H1 (cell line): ENCODE data around the gene MGST2. TPM values are rescaled to one million over a fixed set of nuclear protein-coding genes. Genes with fewer than 3 reads are reported as not detected.

Experiments used
- CTCF ChIA-PET: fragments of 300-600 bp; sonication (Branson Sonifier 250); formaldehyde crosslinking; loops from one replicate; lab custom pipeline; 2021; ENCODE audit not compliant: partially characterized antibody; lab: Charles Lee
- POLR2A ChIA-PET: fragments of 300-600 bp; sonication (Branson Sonifier 250); formaldehyde crosslinking; loops from one replicate; lab custom pipeline; 2021; ENCODE audit warnings: inconsistent platforms; ENCODE audit not compliant: partially characterized antibody; lab: Charles Lee
- DNase-seq, 2 experiments: peaks; one replicate each; pipeline versions ENCODE4 v3.0.0 to v3.0.0-alpha.2; 2010 to 2022; ENCODE audit warnings: low spot score in 2 of 2, low read depth in 1 of 2, mixed read lengths in 1 of 2
- FAIRE-seq: peaks from 2 replicates; lab custom pipeline; 2011; peaks lifted over from hg19 to GRCh38; lab: Jason Lieb, UNC
- H2AFZ ChIP-seq: 2 replicates; pipeline ENCODE4 v1.8.1; 2012; ENCODE audit warnings: low read length, inconsistent platforms
- H2AK5ac ChIP-seq: 2 replicates; pipeline ENCODE4 v1.6.1; 2013; ENCODE audit warnings: low read depth, low read length
- H2BK120ac ChIP-seq: replicated peaks from 2 replicates; pipeline ENCODE3; 2013; ENCODE audit warnings: low read depth, low read length, inconsistent platforms
- H2BK12ac ChIP-seq: 2 replicates; pipeline ENCODE4 v1.6.1; 2013; ENCODE audit warnings: low read depth, low read length
- H2BK15ac ChIP-seq: 2 replicates; pipeline ENCODE4 v1.6.1; 2013; ENCODE audit warnings: low read length
- H2BK20ac ChIP-seq: 2 replicates; pipeline ENCODE4 v1.6.1; 2013; ENCODE audit warnings: low read length
- H2BK5ac ChIP-seq: 2 replicates; pipeline ENCODE4 v1.6.1; 2013; ENCODE audit warnings: low read depth, low read length
- H3K14ac ChIP-seq: 2 replicates; pipeline ENCODE4 v1.6.1; 2013; ENCODE audit warnings: inconsistent platforms; ENCODE audit not compliant: insufficient read length
- H3K18ac ChIP-seq: 2 replicates; pipeline ENCODE4 v1.6.1; 2013; ENCODE audit warnings: low read length; ENCODE audit errors: extremely low read depth
- H3K23ac ChIP-seq: 2 replicates; pipeline ENCODE4 v1.6.1; 2013; ENCODE audit warnings: inconsistent platforms; ENCODE audit not compliant: insufficient read length
- H3K23me2 ChIP-seq: 2 replicates; pipeline ENCODE4 v1.6.1; 2013; ENCODE audit warnings: low read depth, low read length
- H3K27ac ChIP-seq: 2 replicates; pipeline ENCODE4 v1.6.1; 2011; ENCODE audit warnings: low read depth, low read length, inconsistent platforms
- H3K27me3 ChIP-seq, 4 experiments: replicated peaks in 1 of 4; 1 replicate in 1 of 4; 2 replicates in 3 of 4; pipeline versions ENCODE4 v1.6.1 to v1.8.1; 2011 to 2013; ENCODE audit warnings: low read length in 3 of 4, mild to moderate bottlenecking in 3 of 4, inconsistent platforms in 2 of 4, mixed read lengths in 2 of 4, moderate library complexity in 1 of 4; ENCODE audit not compliant: control insufficient read depth in 3 of 4, insufficient read depth in 3 of 4; ENCODE audit errors: extremely low read depth in 1 of 4
- H3K36me3 ChIP-seq, 4 experiments: 2 replicates each; pipeline versions ENCODE4 v1.6.1 to v1.8.1; 2011 to 2013; ENCODE audit warnings: mild to moderate bottlenecking in 4 of 4, low read length in 3 of 4, moderate library complexity in 2 of 4, control low read depth in 1 of 4, inconsistent platforms in 1 of 4; ENCODE audit not compliant: insufficient read depth in 4 of 4, control insufficient read depth in 2 of 4
- H3K4ac ChIP-seq: replicated peaks from 2 replicates; pipeline ENCODE3; 2013; ENCODE audit warnings: low read length, low read depth, mixed read lengths, inconsistent platforms; ENCODE audit not compliant: insufficient read length
- H3K4me1 ChIP-seq, 4 experiments: replicated peaks in 1 of 4; 1 replicate in 1 of 4; 2 replicates in 3 of 4; pipeline versions ENCODE4 v1.6.1 to v1.8.1; 2011 to 2013; ENCODE audit warnings: low read length in 3 of 4, inconsistent platforms in 2 of 4, mixed read lengths in 1 of 4; ENCODE audit not compliant: insufficient read depth in 4 of 4, control insufficient read depth in 3 of 4
- H3K4me2 ChIP-seq, 2 experiments: 2 replicates each; pipeline versions ENCODE4 v1.6.1 to v1.8.1; 2011 to 2013; ENCODE audit warnings: low read depth in 2 of 2, low read length in 2 of 2, control low read depth in 1 of 2, inconsistent platforms in 1 of 2, mild to moderate bottlenecking in 1 of 2; ENCODE audit not compliant: insufficient read depth in 1 of 2
- H3K4me3 ChIP-seq, 4 experiments: fragments of 200-600, 300-600 bp in 1 of 4; sonication (generic), shearing (Covaris generic), sonication (Bioruptor Twin) in 1 of 4; 2 replicates each; pipeline versions ENCODE4 v1.5.1 to v1.8.1; 2011 to 2016; ENCODE audit warnings: low read length in 4 of 4, low read depth in 3 of 4, control low read depth in 2 of 4, inconsistent platforms in 2 of 4, mild to moderate bottlenecking in 2 of 4, mixed read lengths in 1 of 4, moderate library complexity in 1 of 4; ENCODE audit not compliant: insufficient read depth in 2 of 4; ENCODE audit errors: extremely low read depth in 1 of 4
- H3K56ac ChIP-seq: replicated peaks from 2 replicates; pipeline ENCODE3; 2013; ENCODE audit warnings: low read depth, mild to moderate bottlenecking, mixed read lengths, low read length, inconsistent platforms; ENCODE audit not compliant: insufficient read length
- H3K79me1 ChIP-seq: 2 replicates; pipeline ENCODE4 v1.6.1; 2013; ENCODE audit warnings: low read depth, low read length, control low read depth
- H3K79me2 ChIP-seq, 2 experiments: 2 replicates each; pipeline versions ENCODE4 v1.6.1 to v1.8.1; 2012 to 2013; ENCODE audit warnings: low read length in 2 of 2, mild to moderate bottlenecking in 2 of 2, inconsistent platforms in 1 of 2; ENCODE audit not compliant: insufficient read depth in 2 of 2, control insufficient read depth in 1 of 2
- H3K9ac ChIP-seq, 4 experiments: replicated peaks in 1 of 4; 1 replicate in 1 of 4; 2 replicates in 3 of 4; pipeline versions ENCODE4 v1.6.1 to v1.8.1; 2011 to 2013; ENCODE audit warnings: low read depth in 3 of 4, low read length in 3 of 4, control low read depth in 2 of 4, mild to moderate bottlenecking in 2 of 4, moderate library complexity in 2 of 4, inconsistent platforms in 1 of 4; ENCODE audit errors: extremely low read depth in 1 of 4
- H3K9me3 ChIP-seq, 2 experiments: 2 replicates each; pipeline versions ENCODE4 v1.6.1 to v1.8.1; 2012 to 2013; ENCODE audit warnings: mild to moderate bottlenecking in 2 of 2, moderate library complexity in 2 of 2, control low read depth in 1 of 2, inconsistent platforms in 1 of 2, low read depth in 1 of 2, low read length in 1 of 2, mixed read lengths in 1 of 2; ENCODE audit not compliant: insufficient read depth in 2 of 2
- H4K20me1 ChIP-seq, 2 experiments: replicated peaks in 1 of 2; 2 replicates each; pipeline versions ENCODE3 to v1.8.1; 2011 to 2013; ENCODE audit warnings: inconsistent platforms in 2 of 2, low read length in 2 of 2, mild to moderate bottlenecking in 1 of 2; ENCODE audit not compliant: insufficient read depth in 2 of 2, control insufficient read depth in 1 of 2
- H4K5ac ChIP-seq: 2 replicates; pipeline ENCODE4 v1.6.1; 2013; ENCODE audit warnings: low read length, low read depth, mixed read lengths, inconsistent platforms; ENCODE audit not compliant: insufficient read length
- H4K8ac ChIP-seq: 2 replicates; pipeline ENCODE4 v1.8.0; 2013; ENCODE audit warnings: mild to moderate bottlenecking, moderate library complexity, low read length, inconsistent platforms; ENCODE audit not compliant: insufficient read depth; ENCODE audit errors: extremely low read depth
- H4K91ac ChIP-seq: replicated peaks from 2 replicates; pipeline ENCODE3; 2013; ENCODE audit warnings: low read length, mixed read lengths, inconsistent platforms; ENCODE audit not compliant: insufficient read length
- CEBPB ChIP-seq: IDR thresholded peaks from 2 replicates; pipeline ENCODE4 v1.6.1; 2012; ENCODE audit warnings: low read depth, low read length
- CHD1 ChIP-seq: IDR thresholded peaks from 2 replicates; pipeline ENCODE4 v1.6.1; 2012; ENCODE audit warnings: low read depth, low read length, improper control_type of control experiment
- EGR1 ChIP-seq: IDR thresholded peaks from 2 replicates; pipeline ENCODE4 v1.6.1; 2011; ENCODE audit warnings: low read depth, low read length, borderline replicate concordance
- EZH2 ChIP-seq: fragments of 200-600 bp; sonication (generic); IDR thresholded peaks from 2 replicates; pipeline ENCODE4 v1.7.1; 2012; ENCODE audit warnings: low read depth, mild to moderate bottlenecking, moderate library complexity, low read length, inconsistent platforms; ENCODE audit not compliant: severe bottlenecking
- GABPA ChIP-seq: IDR thresholded peaks from 2 replicates; pipeline ENCODE4 v1.6.1; 2011; ENCODE audit warnings: mild to moderate bottlenecking, low read length, moderate library complexity, borderline replicate concordance; ENCODE audit not compliant: insufficient read depth
- GTF2F1 ChIP-seq: IDR thresholded peaks from 2 replicates; pipeline ENCODE4 v1.6.1; 2012; ENCODE audit warnings: low read depth, low read length, improper control_type of control experiment, borderline replicate concordance
- KDM4A ChIP-seq: IDR thresholded peaks from one replicate; pipeline ENCODE4 v1.7.1; 2012; ENCODE audit warnings: low read depth, mild to moderate bottlenecking, moderate library complexity, low read length, inconsistent platforms; ENCODE audit not compliant: severe bottlenecking
- MAX ChIP-seq: IDR thresholded peaks from 2 replicates; pipeline ENCODE4 v1.6.1; 2012; ENCODE audit warnings: inconsistent platforms
- POLR2A ChIP-seq, 2 experiments: IDR thresholded peaks; 1 replicate in 1 of 2; 2 replicates in 1 of 2; pipeline ENCODE4 v1.6.1; 2011; ENCODE audit warnings: low read depth in 2 of 2, low read length in 2 of 2, mild to moderate bottlenecking in 2 of 2; ENCODE audit errors: control extremely low read depth in 1 of 2
- SAP30 ChIP-seq: fragments of 300-600 bp; sonication (generic); IDR thresholded peaks from 2 replicates; pipeline ENCODE4 v1.7.1; 2012; ENCODE audit warnings: low read length, moderate library complexity, mild to moderate bottlenecking, inconsistent platforms; ENCODE audit not compliant: insufficient read depth, insufficient replicate concordance
- SUZ12 ChIP-seq: fragments of 200-600 bp; sonication (generic); IDR thresholded peaks from 2 replicates; pipeline ENCODE4 v1.6.1; 2012; ENCODE audit warnings: mild to moderate bottlenecking, inconsistent platforms, low read length, moderate library complexity, mixed read lengths
- ZNF274 ChIP-seq: IDR thresholded peaks from 2 replicates; pipeline ENCODE4 v1.7.0; 2012; ENCODE audit warnings: low read length, borderline replicate concordance; ENCODE audit errors: extremely low read depth
- WGBS, 2 experiments: shearing (Covaris generic) in 1 of 2; methylation state at CpG; one replicate each; pipeline versions ENCODE4 v1.1.6 to v1.1.7; 2013 to 2015; ENCODE audit warnings: low lambda C conversion rate in 2 of 2, mixed read lengths in 2 of 2, inconsistent platforms in 1 of 2, low coverage in 1 of 2, missing lambda C conversion rate in 1 of 2; ENCODE audit not compliant: insufficient replicate concordance in 2 of 2, insufficient coverage in 1 of 2, insufficient read length in 1 of 2; ENCODE audit errors: extremely low coverage in 1 of 2, missing lambda C conversion rate in 1 of 2; 5-methylcytosine and 5-hydroxymethylcytosine counted together
- polyA plus RNA-seq, 7 experiments: library from polyadenylated mRNA; depleted of rRNA in 3 of 7; stranded (reverse) in 5 of 7; unstranded in 2 of 7; fragments of >200 nt in 5 of 7; fragments of 200-250 nt in 2 of 7; gene quantifications; 1 replicate in 5 of 7; 2 replicates in 1 of 7; 4 replicates in 1 of 7; pipeline versions ENCODE4 v1.2.1 to v1.2.3, GENCODE V29; 2011 to 2013; ENCODE audit warnings: missing spikeins in 2 of 7, mixed read lengths in 2 of 7
- total RNA-seq: library from RNA; stranded (reverse); fragmentation: NEBNext Ultra II Directional; extraction: Animal tissue kit (Norgen Biotek cat#: 25700); gene quantifications from 2 replicates; pipeline ENCODE4 v1.2.1, GENCODE V29; 2021

MGST2 gene
- total and polyA plus RNA-seq, 2 of the 8 experiments (the other 6 are each of a cell fraction or from before 2014, with no cell fraction given), result 8.0 to 13.6 TPM

- WGBS, 2 experiments, result 86% methylated on average over 1 of the region's 1 CpG; no CpG with 5 or more reads in 1 of the 2 experiments
- Histone ChIP-seq H3K4me1 (peaks cover 0 to 12% (median 2%) of the 10 kb centered on the region in 4 experiments; a peak in 5 of 7 replicates), H3K14ac (no peak overlapping the region), H2AFZ (no peak overlapping the region), H3K4ac (no peak overlapping the region), H3K27ac (no peak overlapping the region), H3K18ac (no peak overlapping the region), H2AK5ac (no peak overlapping the region), H3K56ac (no peak overlapping the region), H2BK15ac (no peak overlapping the region), H3K9ac (no peak overlapping the region), H3K27me3 (peaks cover 5 to 40% (median 31%) of the 10 kb centered on the region in 4 experiments), H4K91ac (no peak overlapping the region), H3K9me3 (no peaks in the 10 kb centered on the region), H4K8ac (no peak overlapping the region), H2BK12ac (no peak overlapping the region), H3K4me3 (no peak overlapping the region), H3K23me2 (no peaks in the 10 kb centered on the region), H2BK120ac (no peak overlapping the region), H2BK5ac (no peak overlapping the region), H3K23ac (no peak overlapping the region), H3K4me2 (no peak overlapping the region), H4K5ac (no peak overlapping the region), H3K36me3 (no peaks in the 10 kb centered on the region), H3K79me2 (no peaks in the 10 kb centered on the region), H4K20me1 (no peaks in the 10 kb centered on the region), H2BK20ac (no peak overlapping the region), H3K79me1 (no peaks in the 10 kb centered on the region)
- ChIA-PET POLR2A (interaction anchor here (0.6 to 1.3 kb wide), 2 partner anchors 9 to 373 kb away, joined by 3 to 4 read pairs; no protein-coding TSS in a partner anchor), CTCF (interaction anchor here (0.6 to 5.1 kb wide), 11 partner anchors 11 to 134 kb away, joined by 3 to 61 read pairs (median 4); partner anchors contain the start of gene SETD7)
- no peak for DNase-seq
- TF ChIP-seq SUZ12 (no peak), POLR2A (IDR thresholded peaks at IDR 0.05; ENCODE audit: control extremely low read depth in 1 of 2, low read depth in 2 of 2, low read length in 2 of 2) (no peak), MAX (no peak), KDM4A (no peak), CEBPB (no peak), GTF2F1 (no peak), EGR1 (no peak), ZNF274 (no peak), SAP30 (no peak), CHD1 (no peak), GABPA (no peak), EZH2 (no peak)
- no peak for FAIRE-seq
These were observed 33.8 kb upstream of the MGST2 start for GRCh38 chr4:139631791-139632190.
